ENCODE data around the gene CLINT1. TPM values are rescaled to one million over a fixed set of nuclear protein-coding genes. Genes with fewer than 3 reads are reported as not detected.

Gene CLINT1
- total RNA-seq, 1 experiment from 2014 or later: 69.2 TPM

DNA sequence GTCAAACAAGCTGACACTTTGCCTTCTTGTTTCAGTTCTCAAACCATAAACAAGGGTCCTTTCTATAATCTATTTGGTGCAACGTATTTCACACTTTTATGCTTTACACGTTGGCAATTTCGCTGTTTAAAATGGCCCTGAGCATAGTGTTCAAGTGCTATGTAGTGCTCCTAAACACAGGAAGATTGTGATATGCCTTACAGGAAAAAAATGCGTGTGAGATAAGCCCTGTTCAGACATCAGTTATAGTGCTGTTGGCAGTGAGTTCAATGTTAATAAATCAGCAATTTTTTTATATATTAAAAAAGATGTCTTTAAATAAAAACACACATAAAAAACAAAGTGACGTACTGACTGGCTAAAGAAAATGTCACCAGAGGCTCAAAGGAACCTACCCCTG is 23.9 kb downstream of the CLINT1 start:
- ATAC-seq (no peak), DNase-seq (ENCODE audit: low read depth, low spot score) (no peak)
- intact Hi-C loops (cut with micrococcal nuclease): no loop called here
- ChIA-PET CTCF (no interaction called here), POLR2A (no interaction called here), RAD21 (ENCODE audit: low non-redundant PET in 1 of 2, low total read pairs in 2 of 2, uncharacterized antibody in 2 of 2, unreplicated experiment in 2 of 2) (no interaction called here)
- no peaks in the 10 kb centered on the region for H3K4me1 ChIP-seq (ENCODE audit: control insufficient read depth in 1 of 2, insufficient read depth in 2 of 2, low read length in 2 of 2)
- no peaks in the 10 kb centered on the region for H3K9me2 ChIP-seq (ENCODE audit: insufficient read depth)
- TF ChIP-seq EGR1 (IDR thresholded peaks at IDR 0.05; ENCODE audit: low read depth) (no peak), CBX3 (IDR thresholded peaks at IDR 0.05; ENCODE audit: low read depth) (no peak), SRF (IDR thresholded peaks at IDR 0.05; ENCODE audit: low read depth) (no peak)
- TF ChIP-seq, protein P1, sequence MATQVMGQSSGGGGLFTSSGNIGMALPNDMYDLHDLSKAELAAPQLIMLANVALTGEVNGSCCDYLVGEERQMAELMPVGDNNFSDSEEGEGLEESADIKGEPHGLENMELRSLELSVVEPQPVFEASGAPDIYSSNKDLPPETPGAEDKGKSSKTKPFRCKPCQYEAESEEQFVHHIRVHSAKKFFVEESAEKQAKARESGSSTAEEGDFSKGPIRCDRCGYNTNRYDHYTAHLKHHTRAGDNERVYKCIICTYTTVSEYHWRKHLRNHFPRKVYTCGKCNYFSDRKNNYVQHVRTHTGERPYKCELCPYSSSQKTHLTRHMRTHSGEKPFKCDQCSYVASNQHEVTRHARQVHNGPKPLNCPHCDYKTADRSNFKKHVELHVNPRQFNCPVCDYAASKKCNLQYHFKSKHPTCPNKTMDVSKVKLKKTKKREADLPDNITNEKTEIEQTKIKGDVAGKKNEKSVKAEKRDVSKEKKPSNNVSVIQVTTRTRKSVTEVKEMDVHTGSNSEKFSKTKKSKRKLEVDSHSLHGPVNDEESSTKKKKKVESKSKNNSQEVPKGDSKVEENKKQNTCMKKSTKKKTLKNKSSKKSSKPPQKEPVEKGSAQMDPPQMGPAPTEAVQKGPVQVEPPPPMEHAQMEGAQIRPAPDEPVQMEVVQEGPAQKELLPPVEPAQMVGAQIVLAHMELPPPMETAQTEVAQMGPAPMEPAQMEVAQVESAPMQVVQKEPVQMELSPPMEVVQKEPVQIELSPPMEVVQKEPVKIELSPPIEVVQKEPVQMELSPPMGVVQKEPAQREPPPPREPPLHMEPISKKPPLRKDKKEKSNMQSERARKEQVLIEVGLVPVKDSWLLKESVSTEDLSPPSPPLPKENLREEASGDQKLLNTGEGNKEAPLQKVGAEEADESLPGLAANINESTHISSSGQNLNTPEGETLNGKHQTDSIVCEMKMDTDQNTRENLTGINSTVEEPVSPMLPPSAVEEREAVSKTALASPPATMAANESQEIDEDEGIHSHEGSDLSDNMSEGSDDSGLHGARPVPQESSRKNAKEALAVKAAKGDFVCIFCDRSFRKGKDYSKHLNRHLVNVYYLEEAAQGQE (IDR thresholded peaks at IDR 0.05; ENCODE audit: low read depth): no peak
- no peak overlapping the region for H3K4me2 ChIP-seq (ENCODE audit: low read length)
- no peaks in the 10 kb centered on the region for H3K9me3 ChIP-seq (ENCODE audit: control insufficient read depth in 1 of 2, insufficient read depth in 1 of 2, low read depth in 1 of 2, low read length in 2 of 2)
- BruUV-seq (replicated peaks): no TSS peak
- peaks cover 12% of the 10 kb centered on the region for H4K20me1 ChIP-seq (ENCODE audit: insufficient read depth)
- H3K9ac ChIP-seq (ENCODE audit: low read length): no peak overlapping the region
- H3K79me2 ChIP-seq (ENCODE audit: insufficient read depth, low read length): peaks cover 89% of the 10 kb centered on the region
- H3K27me3 ChIP-seq (ENCODE audit: insufficient read depth, low read length): no peaks in the 10 kb centered on the region
- no peak overlapping the region for H3K4me3 ChIP-seq (replicated peaks in 1 of 2; ENCODE audit: low read depth in 1 of 2, low read length in 2 of 2)
- H3K27ac ChIP-seq (ENCODE audit: low read depth, low read length): no peak overlapping the region
- H3K36me3 ChIP-seq (ENCODE audit: control insufficient read depth in 1 of 2, insufficient read depth in 2 of 2, low read length in 2 of 2): no peaks in the 10 kb centered on the region
- H2AFZ ChIP-seq (ENCODE audit: low read depth, low read length, poor library complexity, severe bottlenecking): no peak overlapping the region

- Histone ChIP-seq H2AFZ (ENCODE audit: low read depth, low read length, poor library complexity, severe bottlenecking) (no peak overlapping the region), H3K4me2 (ENCODE audit: low read length) (no peak overlapping the region), H4K20me1 (ENCODE audit: insufficient read depth) (peaks cover 12% of the 10 kb centered on the region; the same call in 1 of the 2 replicates), H3K9ac (ENCODE audit: low read length) (no peak overlapping the region), H3K4me3 (replicated peaks in 1 of 2; ENCODE audit: low read depth in 1 of 2, low read length in 2 of 2) (no peak overlapping the region), H3K27me3 (ENCODE audit: insufficient read depth, low read length) (no peaks in the 10 kb centered on the region), H3K9me2 (ENCODE audit: insufficient read depth) (no peaks in the 10 kb centered on the region), H3K79me2 (ENCODE audit: insufficient read depth, low read length) (peaks cover 91% of the 10 kb centered on the region), H3K27ac (ENCODE audit: low read depth, low read length) (no peak overlapping the region), H3K9me3 (ENCODE audit: control insufficient read depth in 1 of 2, insufficient read depth in 1 of 2, low read depth in 1 of 2, low read length in 2 of 2) (no peaks in the 10 kb centered on the region), H3K4me1 (ENCODE audit: control insufficient read depth in 1 of 2, insufficient read depth in 2 of 2, low read length in 2 of 2) (peaks cover 0 to 2% of the 10 kb centered on the region in 2 experiments; a peak in 1 of 4 replicates), H3K36me3 (ENCODE audit: control insufficient read depth in 1 of 2, insufficient read depth in 2 of 2, low read length in 2 of 2) (no peaks in the 10 kb centered on the region)
- ChIA-PET CTCF (interaction anchor here (0.7 to 1.9 kb wide), 11 partner anchors 9 to 246 kb away, joined by 3 to 8 read pairs (median 4); partner anchors contain the start of gene CLINT1), POLR2A (interaction anchor here (0.6 kb wide), 1 partner anchor 235 kb away, joined by 3 read pairs; no protein-coding TSS in a partner anchor), RAD21 (ENCODE audit: low non-redundant PET in 1 of 2, low total read pairs in 2 of 2, uncharacterized antibody in 2 of 2, unreplicated experiment in 2 of 2) (interaction anchor here in 1 of 2 experiments (0.6 kb wide), 2 partner anchors 9 to 90 kb away, joined by 3 to 5 read pairs; no protein-coding TSS in a partner anchor)
- BruUV-seq (replicated peaks): no TSS peak
- ATAC-seq (peak; percentile 91), DNase-seq (ENCODE audit: low read depth, low spot score) (no peak)
- TF ChIP-seq CTCF (IDR thresholded peaks at IDR 0.05 in 2 of 3, conservative IDR thresholded peaks at IDR 0.05 in 1 of 3; ENCODE audit: borderline replicate concordance in 1 of 3, insufficient read depth in 1 of 3, low read depth in 2 of 3, low read length in 2 of 3): peak; percentile 31 to 64 (median 54); a peak in 5 of 6 replicates
- TF ChIP-seq RAD21 (IDR thresholded peaks at IDR 0.05; ENCODE audit: low read depth): 0 out of 2 replicates have a peak, but pooled peaks have one; percentile 12
- no peak for TF ChIP-seq EZH2 (IDR thresholded peaks at IDR 0.05)
- intact Hi-C loops (cut with micrococcal nuclease): loop anchor here (10.0 kb wide), 1 partner anchor 246 kb away; no protein-coding TSS in a partner anchor
Observed at GRCh38 chr5:157828944-157829639, 29.9 kb downstream of the CLINT1 start.

Data from HCT116 (cell line).